Neural progenitor cell (in vitro differentiated cells): ENCODE data around the gene NINJ2. TPM values are rescaled to one million over a fixed set of nuclear protein-coding genes. Genes with fewer than 3 reads are reported as not detected.

Experiments used
- DNase-seq: peaks from one replicate; pipeline ENCODE4 v3.0.0-alpha.2; 2016; ENCODE audit warnings: low spot score
- H2AFZ ChIP-seq: fragments of 200-600 bp; sonication (generic); replicated peaks from 2 replicates; pipeline ENCODE4 v1.6.1; 2016; ENCODE audit warnings: antibody characterized with exemption
- H3F3A ChIP-seq: fragments of 200-600 bp; sonication (generic); 2 replicates; pipeline ENCODE4 v1.6.1; 2016; ENCODE audit warnings: antibody characterized with exemption, low read depth
- H3K27ac ChIP-seq: fragments of 200-600 bp; sonication (generic); 2 replicates; pipeline ENCODE4 v1.5.1; 2016; ENCODE audit warnings: mild to moderate bottlenecking
- H3K27me3 ChIP-seq: fragments of 200-600 bp; sonication (generic); 2 replicates; pipeline ENCODE4 v1.6.1; 2016; ENCODE audit warnings: mild to moderate bottlenecking, moderate library complexity
- H3K36me3 ChIP-seq: fragments of 200-600 bp; sonication (generic); 2 replicates; pipeline ENCODE4 v1.5.1; 2016
- H3K4me1 ChIP-seq: fragments of 200-600 bp; sonication (generic); 2 replicates; pipeline ENCODE4 v1.6.1; 2016; ENCODE audit warnings: mixed run types
- H3K4me2 ChIP-seq: fragments of 200-600 bp; sonication (generic); 2 replicates; pipeline ENCODE4 v1.6.1; 2016
- H3K4me3 ChIP-seq: fragments of 200-600 bp; sonication (generic); 2 replicates; pipeline ENCODE4 v1.5.1; 2016
- H3K79me2 ChIP-seq: fragments of 200-600 bp; sonication (generic); 2 replicates; pipeline ENCODE4 v1.6.1; 2016; ENCODE audit warnings: low read depth
- H3K9ac ChIP-seq: fragments of 200-600 bp; sonication (generic); 2 replicates; pipeline ENCODE4 v1.6.1; 2016
- H3K9me3 ChIP-seq: fragments of 200-600 bp; sonication (generic); 2 replicates; pipeline ENCODE4 v1.5.1; 2016; ENCODE audit warnings: low read depth
- H4K20me1 ChIP-seq: fragments of 200-600 bp; sonication (generic); 2 replicates; pipeline ENCODE4 v1.6.1; 2016; ENCODE audit warnings: low read depth
- H3K27ac Mint-ChIP-seq: 3 replicates; pipeline ENCODE4 v1.8.0; 2021; ENCODE audit warnings: mixed read lengths
- H3K27me3 Mint-ChIP-seq: 2 replicates; pipeline ENCODE4 v1.8.0; 2022; ENCODE audit warnings: low read depth, mild to moderate bottlenecking, inconsistent platforms, moderate library complexity, mixed read lengths; ENCODE audit not compliant: insufficient read depth
- H3K36me3 Mint-ChIP-seq: 3 replicates; pipeline ENCODE4 v1.8.0; 2021; ENCODE audit warnings: mixed read lengths
- H3K4me1 Mint-ChIP-seq: 3 replicates; pipeline ENCODE4 v1.8.0; 2021; ENCODE audit warnings: mixed read lengths
- H3K4me3 Mint-ChIP-seq: 3 replicates; pipeline ENCODE4 v1.8.0; 2021; ENCODE audit warnings: mild to moderate bottlenecking, moderate library complexity, mixed read lengths
- H3K9me3 Mint-ChIP-seq: 3 replicates; pipeline ENCODE4 v1.8.0; 2020; ENCODE audit warnings: mixed read lengths
- EZH2 ChIP-seq: fragments of 200-600 bp; sonication (generic); IDR thresholded peaks from 2 replicates; pipeline ENCODE4 v1.6.1; 2017; ENCODE audit warnings: antibody characterized with exemption, mild to moderate bottlenecking, moderate library complexity
- EZH2phosphoT487 ChIP-seq: fragments of 200-600 bp; sonication (generic); IDR thresholded peaks from 2 replicates; pipeline ENCODE4 v1.6.1; 2017; ENCODE audit warnings: antibody characterized with exemption
- total RNA-seq: library from RNA; depleted of rRNA; stranded (reverse); fragments of >200 nt; gene quantifications from 2 replicates; pipeline ENCODE4 v1.2.3, GENCODE V29; 2015; ENCODE audit warnings: low replicate concordance
- TF ChIP-seq, protein P1 (sequence below): fragments of 200-600 bp; sonication (generic); IDR thresholded peaks from 2 replicates; pipeline ENCODE4 v1.5.1; 2017; ENCODE audit warnings: antibody characterized with exemption, mild to moderate bottlenecking

NINJ2 gene
- total RNA-seq, 1 donor from 2014 or later, result not detected

DNA sequence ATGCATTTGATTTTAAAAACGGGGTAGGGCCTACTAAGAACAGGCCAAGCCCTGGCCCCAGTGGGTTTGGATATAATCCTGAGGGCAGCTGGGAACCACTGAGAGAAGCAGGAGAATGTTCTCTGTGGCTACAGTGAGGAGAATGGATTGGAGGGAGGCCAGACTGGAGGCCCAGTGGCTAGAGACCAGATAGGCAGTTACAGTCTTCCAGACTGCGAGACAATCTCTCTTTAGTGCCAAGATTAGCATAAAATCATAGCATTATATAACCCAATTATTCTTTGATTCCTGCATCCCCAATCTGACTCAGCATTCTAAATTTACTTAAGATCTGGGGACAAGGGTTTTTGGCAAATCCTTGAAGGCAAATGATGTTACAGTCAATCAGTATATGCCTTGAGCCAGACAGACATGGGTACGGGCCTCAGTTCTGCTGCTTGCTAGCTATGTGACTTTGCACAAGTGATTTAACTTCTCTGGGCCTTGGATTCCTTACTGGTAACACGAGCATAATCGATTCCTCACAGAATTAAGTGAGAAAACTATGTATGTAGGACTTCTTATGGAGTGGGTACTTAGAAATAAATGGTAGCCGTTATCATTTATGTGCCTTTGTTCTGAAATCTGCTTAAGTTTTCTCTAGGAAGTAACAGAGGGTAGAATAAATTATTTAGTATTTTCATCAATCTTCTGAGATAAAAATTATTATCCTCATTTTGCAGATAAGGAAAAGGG lies 18.3 kb downstream of the NINJ2 start:
- no peak overlapping the region for H3K4me3 Mint-ChIP-seq
- Histone ChIP-seq H2AFZ (no peak overlapping the region), H3K4me2 (no peak overlapping the region)

DNA sequence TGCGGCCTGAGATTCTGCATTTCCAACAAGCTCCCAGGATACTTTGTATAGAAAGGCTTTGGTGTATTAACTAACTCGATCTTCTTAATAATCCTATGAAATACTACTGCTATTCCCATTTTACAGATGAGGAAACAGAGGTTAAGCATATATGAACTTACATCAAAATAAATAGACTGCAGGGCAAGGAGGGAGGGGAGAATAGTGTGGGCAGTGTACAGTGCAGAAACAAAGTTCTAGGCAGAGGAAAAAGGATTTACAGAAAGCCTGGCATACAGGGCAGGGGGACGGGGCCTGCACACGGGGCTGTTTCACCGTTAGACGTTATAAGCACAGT lies 19.0 kb downstream of the NINJ2 start:
- no peak for DNase-seq
- Mint-ChIP-seq H3K27ac (no peak overlapping the region), H3K36me3 (no peaks in the 10 kb centered on the region), H3K27me3 (peaks cover 5% of the 10 kb centered on the region), H3K4me3 (no peak overlapping the region), H3K4me1 (peaks cover 20% of the 10 kb centered on the region), H3K9me3 (no peaks in the 10 kb centered on the region)
- H2AFZ ChIP-seq, result no peak overlapping the region
- no peaks in the 10 kb centered on the region for H3K9me3 ChIP-seq
- peaks cover 12% of the 10 kb centered on the region for H3F3A ChIP-seq
- no peak overlapping the region for H3K27ac ChIP-seq
- H3K4me2 ChIP-seq, result no peak overlapping the region
- no peaks in the 10 kb centered on the region for H3K79me2 ChIP-seq
- H3K9ac ChIP-seq, result no peak overlapping the region
- TF ChIP-seq EZH2phosphoT487, result no peak
- no peaks in the 10 kb centered on the region for H4K20me1 ChIP-seq
- H3K4me3 ChIP-seq, result no peak overlapping the region
- no peaks in the 10 kb centered on the region for H3K36me3 ChIP-seq
- peaks cover 6% of the 10 kb centered on the region for H3K4me1 ChIP-seq
- H3K27me3 ChIP-seq, result peaks cover 10% of the 10 kb centered on the region

More for the DNA sequence above, 18.3 kb downstream of the NINJ2 start:
- Histone ChIP-seq H3K79me2 (no peaks in the 10 kb centered on the region), H3K9ac (no peak overlapping the region), H3K4me3 (no peak overlapping the region), H3K27me3 (peaks cover 10% of the 10 kb centered on the region), H4K20me1 (no peaks in the 10 kb centered on the region), H3F3A (peaks cover 12% of the 10 kb centered on the region), H3K36me3 (no peaks in the 10 kb centered on the region), H3K4me1 (peaks cover 6% of the 10 kb centered on the region), H3K9me3 (no peaks in the 10 kb centered on the region), H3K27ac (no peak overlapping the region)
- no peaks in the 10 kb centered on the region for H3K9me3 Mint-ChIP-seq
- no peak overlapping the region for H3K27ac Mint-ChIP-seq
- TF ChIP-seq, protein P1, sequence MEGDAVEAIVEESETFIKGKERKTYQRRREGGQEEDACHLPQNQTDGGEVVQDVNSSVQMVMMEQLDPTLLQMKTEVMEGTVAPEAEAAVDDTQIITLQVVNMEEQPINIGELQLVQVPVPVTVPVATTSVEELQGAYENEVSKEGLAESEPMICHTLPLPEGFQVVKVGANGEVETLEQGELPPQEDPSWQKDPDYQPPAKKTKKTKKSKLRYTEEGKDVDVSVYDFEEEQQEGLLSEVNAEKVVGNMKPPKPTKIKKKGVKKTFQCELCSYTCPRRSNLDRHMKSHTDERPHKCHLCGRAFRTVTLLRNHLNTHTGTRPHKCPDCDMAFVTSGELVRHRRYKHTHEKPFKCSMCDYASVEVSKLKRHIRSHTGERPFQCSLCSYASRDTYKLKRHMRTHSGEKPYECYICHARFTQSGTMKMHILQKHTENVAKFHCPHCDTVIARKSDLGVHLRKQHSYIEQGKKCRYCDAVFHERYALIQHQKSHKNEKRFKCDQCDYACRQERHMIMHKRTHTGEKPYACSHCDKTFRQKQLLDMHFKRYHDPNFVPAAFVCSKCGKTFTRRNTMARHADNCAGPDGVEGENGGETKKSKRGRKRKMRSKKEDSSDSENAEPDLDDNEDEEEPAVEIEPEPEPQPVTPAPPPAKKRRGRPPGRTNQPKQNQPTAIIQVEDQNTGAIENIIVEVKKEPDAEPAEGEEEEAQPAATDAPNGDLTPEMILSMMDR, result no peak
- TF ChIP-seq EZH2phosphoT487 (no peak), EZH2 (no peak)
- H3K36me3 Mint-ChIP-seq, result no peaks in the 10 kb centered on the region
- peaks cover 20% of the 10 kb centered on the region for H3K4me1 Mint-ChIP-seq
- DNase-seq, result no peak
- H3K27me3 Mint-ChIP-seq, result peaks cover 5% of the 10 kb centered on the region

DNA sequence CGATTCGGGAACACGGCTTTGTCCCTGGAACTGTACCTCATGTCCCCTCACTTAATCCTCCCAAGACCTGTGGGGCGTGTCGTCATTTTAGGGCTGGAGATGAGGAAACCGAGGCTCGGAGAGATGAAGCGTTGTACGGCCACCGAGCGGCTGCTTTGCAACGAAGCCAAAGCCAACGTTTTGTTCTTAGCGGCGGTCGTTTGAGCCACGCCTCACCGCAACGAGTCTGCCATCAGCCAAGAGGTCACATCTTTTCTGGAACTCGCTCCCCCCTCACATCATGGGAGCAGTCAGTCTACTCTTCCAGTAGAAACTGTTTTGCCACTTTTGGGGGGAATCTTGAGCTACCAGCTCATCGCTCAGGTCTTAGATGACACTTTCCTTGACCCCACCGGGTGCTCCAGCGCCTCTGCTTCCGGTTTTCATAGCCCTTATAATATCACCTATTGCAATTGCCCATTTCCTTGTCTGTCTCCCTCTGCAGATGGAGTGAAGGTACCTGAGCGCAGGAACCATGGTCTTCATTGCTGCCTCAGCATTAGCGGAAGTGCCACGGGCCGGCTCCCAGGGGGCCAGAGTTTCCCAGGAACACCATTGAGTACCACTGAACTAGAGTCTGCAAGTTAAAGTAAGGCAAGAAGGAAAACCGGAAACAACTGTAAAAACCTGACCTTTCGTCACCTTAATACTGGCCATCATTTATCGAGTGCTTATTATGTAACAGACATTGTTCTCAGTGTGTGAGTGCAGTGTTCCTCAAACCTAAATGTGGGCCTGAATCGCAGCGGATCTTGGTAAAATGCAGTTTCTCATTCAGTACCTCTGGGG lies 19.6 kb downstream of the NINJ2 start:
- no peaks in the 10 kb centered on the region for H3K36me3 Mint-ChIP-seq
- peak overlapping the region; percentile 8 for H3K27ac Mint-ChIP-seq
- Histone ChIP-seq H3K36me3 (no peaks in the 10 kb centered on the region), H3K4me2 (peak overlapping the region; percentile 71), H2AFZ (peak overlapping the region; percentile 84), H3K4me1 (peaks cover 6% of the 10 kb centered on the region), H3K9ac (no peak overlapping the region), H3K27me3 (peaks cover 10% of the 10 kb centered on the region), H3F3A (peaks cover 12% of the 10 kb centered on the region), H3K9me3 (no peaks in the 10 kb centered on the region), H3K4me3 (peak overlapping the region; percentile 49), H3K79me2 (no peaks in the 10 kb centered on the region), H3K27ac (no peak overlapping the region), H4K20me1 (no peaks in the 10 kb centered on the region)
- H3K27me3 Mint-ChIP-seq, result peaks cover 5% of the 10 kb centered on the region
- DNase-seq, result no peak
- TF ChIP-seq EZH2 (no peak), EZH2phosphoT487 (no peak)
- TF ChIP-seq, protein P1, result no peak
- no peaks in the 10 kb centered on the region for H3K9me3 Mint-ChIP-seq
- peaks cover 20% of the 10 kb centered on the region for H3K4me1 Mint-ChIP-seq
- peak overlapping the region; percentile 78 for H3K4me3 Mint-ChIP-seq
